ENCODE data around the gene RGS11. TPM values are rescaled to one million over a fixed set of nuclear protein-coding genes. Genes with fewer than 3 reads are reported as not detected.
A peak's percentile ranks its signal among the peaks of the same experiment; 100 is the strongest.

RGS11 gene
- total and polyA plus RNA-seq, 9 of the 15 experiments (the other 6 are each of a cell fraction or from before 2014, with no cell fraction given) = not detected

- no peak for TF ChIP-seq UBTF (IDR thresholded peaks at IDR 0.05; ENCODE audit: borderline replicate concordance in 1 of 2, low read depth in 2 of 2, low read length in 2 of 2)
Measured at GRCh38 chr16:324201-324450, 48.4 kb upstream of the RGS11 start (continued).

GRCh38 chr16:322476-323143 is 46.9 kb upstream of the RGS11 start:
- peaks cover 89% of the 10 kb centered on the region for H3K79me2 ChIP-seq (ENCODE audit: control insufficient read depth, insufficient read depth, low read length)
- no peaks in the 10 kb centered on the region for H3K27me3 ChIP-seq (ENCODE audit: control insufficient read depth in 2 of 2, insufficient read depth in 2 of 2, low read length in 2 of 2)
- ChIA-PET POLR2A (interaction anchor here (1.3 kb wide), 1 partner anchor 15 kb away, joined by 5 read pairs; no protein-coding TSS in a partner anchor), CTCF (ENCODE audit: low intra/inter-chr PET ratio) (no interaction called here)
- in situ Hi-C loops (cut with MboI) (no loop called here), intact Hi-C loops (cut with micrococcal nuclease) (no loop called here)
- H3K4me2 ChIP-seq (ENCODE audit: insufficient read depth, low read length) = no peak overlapping the region
- 94% methylated on average over 12 of the region's 13 CpGs for WGBS (ENCODE audit: insufficient coverage, low coverage, missing lambda C conversion rate)
- peaks cover 45% of the 10 kb centered on the region for H3K36me3 ChIP-seq (ENCODE audit: control insufficient read depth, insufficient read depth, low read length)
- peak overlapping the region in 1 of 2 experiments; percentile 66; a peak in 1 of 4 replicates for H3K9ac ChIP-seq (ENCODE audit: insufficient read depth in 1 of 2, low read depth in 2 of 2, low read length in 2 of 2)
- H3K27ac ChIP-seq (ENCODE audit: extremely low read depth, low read depth, low read length) = no peak overlapping the region
- H3K9me3 ChIP-seq (replicated peaks; ENCODE audit: control insufficient read depth, insufficient read depth, low read depth, low read length) = no peaks in the 10 kb centered on the region
- ATAC-seq = no peak
- peaks cover 42% of the 10 kb centered on the region; the same call in 1 of the 2 replicates for H4K20me1 ChIP-seq (replicated peaks; ENCODE audit: control insufficient read depth, insufficient read depth, low read length)
- no peak for DNase-seq (ENCODE audit: extremely low read depth in 1 of 4, low spot score in 3 of 4)
- FAIRE-seq = no peak
- peaks cover 21 to 71% of the 10 kb centered on the region in 2 experiments for H3K4me1 ChIP-seq (replicated peaks in 1 of 2; ENCODE audit: control insufficient read depth in 2 of 2, insufficient read depth in 2 of 2, low read length in 2 of 2)
- no peak overlapping the region for H2AFZ ChIP-seq (ENCODE audit: low read depth, low read length)
- no peak overlapping the region for H3K4me3 ChIP-seq
- BruUV-seq (replicated peaks) = no TSS peak
- H3K9me1 ChIP-seq (ENCODE audit: control insufficient read depth, insufficient read depth, low read length) = peaks cover 9% of the 10 kb centered on the region
- TF ChIP-seq ZNF740 (CRISPR knock-in tag; IDR thresholded peaks at IDR 0.05) (no peak), ZNF740 (tag; IDR thresholded peaks at IDR 0.05) (no peak), RFX5 (IDR thresholded peaks at IDR 0.05; ENCODE audit: low read depth, low read length) (no peak), HOXB6 (CRISPR knock-in tag; IDR thresholded peaks at IDR 0.05; ENCODE audit: borderline replicate concordance) (no peak), NCOA6 (IDR thresholded peaks at IDR 0.05) (no peak), XRCC3 (IDR thresholded peaks at IDR 0.05) (no peak), POLR2G (IDR thresholded peaks at IDR 0.05; ENCODE audit: low read depth, low read length) (no peak), GTF3C2 (IDR thresholded peaks at IDR 0.05; ENCODE audit: borderline replicate concordance, extremely low read depth, insufficient read length) (no peak), ZNF274 (IDR thresholded peaks at IDR 0.05; ENCODE audit: borderline replicate concordance, low read depth, low read length) (no peak), STAT6 (CRISPR knock-in tag; IDR thresholded peaks at IDR 0.05) (no peak)
